H1 (cell line): ENCODE results near the gene ANP32B.

Experiments
- EP300 ChIP-seq, 2 experiments: IDR thresholded peaks; 1 replicate in 1 of 2; 2 replicates in 1 of 2; pipeline ENCODE4 v1.6.1; 2011 to 2012; ENCODE audit warnings: low read depth in 2 of 2, low read length in 2 of 2, mild to moderate bottlenecking in 2 of 2, borderline replicate concordance in 1 of 2, inconsistent platforms in 1 of 2, moderate library complexity in 1 of 2
- EZH2 ChIP-seq: fragments of 200-600 bp; sonication (generic); IDR thresholded peaks from 2 replicates; pipeline ENCODE4 v1.7.1; 2012; ENCODE audit warnings: low read depth, mild to moderate bottlenecking, moderate library complexity, low read length, inconsistent platforms; ENCODE audit not compliant: severe bottlenecking
- JUND ChIP-seq: IDR thresholded peaks from 2 replicates; pipeline ENCODE4 v1.6.1; 2011; ENCODE audit warnings: mild to moderate bottlenecking, improper control_type of control experiment, low read length
- POLR2A ChIP-seq, 2 experiments: IDR thresholded peaks; 1 replicate in 1 of 2; 2 replicates in 1 of 2; pipeline ENCODE4 v1.6.1; 2011; ENCODE audit warnings: low read depth in 2 of 2, low read length in 2 of 2, mild to moderate bottlenecking in 2 of 2; ENCODE audit errors: control extremely low read depth in 1 of 2
- POLR2AphosphoS5 ChIP-seq: IDR thresholded peaks from 2 replicates; pipeline ENCODE4 v1.6.1; 2011; ENCODE audit warnings: low read depth, low read length
- SP2 ChIP-seq: IDR thresholded peaks from 2 replicates; pipeline ENCODE4 v1.6.1; 2012; ENCODE audit warnings: mild to moderate bottlenecking, low read length, inconsistent platforms
- YY1 ChIP-seq: IDR thresholded peaks from 2 replicates; pipeline ENCODE4 v1.6.1; 2011; ENCODE audit warnings: low read depth, mild to moderate bottlenecking, low read length
- TF ChIP-seq, protein P1 (sequence below), 3 experiments: IDR thresholded peaks; 1 replicate in 2 of 3; 2 replicates in 1 of 3; pipeline versions ENCODE4 v1.5.1 to v1.6.1; 2011; ENCODE audit warnings: low read length in 3 of 3, mild to moderate bottlenecking in 3 of 3, inconsistent platforms in 2 of 3, low read depth in 1 of 3, moderate library complexity in 1 of 3; ENCODE audit not compliant: insufficient read depth in 1 of 3; ENCODE audit errors: control extremely low read depth in 1 of 3
- TF ChIP-seq, protein P2 (sequence below): IDR thresholded peaks from 2 replicates; pipeline ENCODE4 v1.6.1; 2012; ENCODE audit warnings: inconsistent platforms

DNA sequence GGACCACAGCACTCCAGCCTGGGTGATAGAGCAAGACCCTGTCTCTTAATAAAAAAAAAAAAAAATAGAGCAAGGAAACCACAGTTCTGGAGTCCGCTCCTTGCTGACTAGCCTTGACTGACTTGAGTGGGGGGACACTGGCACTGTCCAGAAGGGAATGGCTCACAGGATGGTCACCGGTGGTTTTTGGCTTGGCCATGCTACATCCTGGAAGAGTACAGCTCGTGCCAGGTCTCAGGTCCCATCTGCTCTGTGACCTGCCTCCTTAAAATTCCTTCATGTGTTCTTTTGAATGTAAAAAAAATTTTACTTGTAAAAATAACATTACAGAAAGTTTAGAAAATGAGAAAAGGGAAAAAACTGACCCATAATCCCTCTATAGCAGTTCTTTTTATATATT is 79.0 kb downstream of the ANP32B start:
- no peak for TF ChIP-seq POLR2A (IDR thresholded peaks at IDR 0.05; ENCODE audit: control extremely low read depth in 1 of 2, low read depth in 2 of 2, low read length in 2 of 2)
- TF ChIP-seq YY1, result no peak
- TF ChIP-seq, protein P1, sequence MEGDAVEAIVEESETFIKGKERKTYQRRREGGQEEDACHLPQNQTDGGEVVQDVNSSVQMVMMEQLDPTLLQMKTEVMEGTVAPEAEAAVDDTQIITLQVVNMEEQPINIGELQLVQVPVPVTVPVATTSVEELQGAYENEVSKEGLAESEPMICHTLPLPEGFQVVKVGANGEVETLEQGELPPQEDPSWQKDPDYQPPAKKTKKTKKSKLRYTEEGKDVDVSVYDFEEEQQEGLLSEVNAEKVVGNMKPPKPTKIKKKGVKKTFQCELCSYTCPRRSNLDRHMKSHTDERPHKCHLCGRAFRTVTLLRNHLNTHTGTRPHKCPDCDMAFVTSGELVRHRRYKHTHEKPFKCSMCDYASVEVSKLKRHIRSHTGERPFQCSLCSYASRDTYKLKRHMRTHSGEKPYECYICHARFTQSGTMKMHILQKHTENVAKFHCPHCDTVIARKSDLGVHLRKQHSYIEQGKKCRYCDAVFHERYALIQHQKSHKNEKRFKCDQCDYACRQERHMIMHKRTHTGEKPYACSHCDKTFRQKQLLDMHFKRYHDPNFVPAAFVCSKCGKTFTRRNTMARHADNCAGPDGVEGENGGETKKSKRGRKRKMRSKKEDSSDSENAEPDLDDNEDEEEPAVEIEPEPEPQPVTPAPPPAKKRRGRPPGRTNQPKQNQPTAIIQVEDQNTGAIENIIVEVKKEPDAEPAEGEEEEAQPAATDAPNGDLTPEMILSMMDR (IDR thresholded peaks at IDR 0.05; ENCODE audit: control extremely low read depth in 1 of 3, insufficient read depth in 1 of 3, low read depth in 1 of 3, low read length in 3 of 3), result no peak
- no peak for TF ChIP-seq EP300 (IDR thresholded peaks at IDR 0.05; ENCODE audit: borderline replicate concordance in 1 of 2, low read depth in 2 of 2, low read length in 2 of 2)
- TF ChIP-seq EZH2, result no peak
- TF ChIP-seq POLR2AphosphoS5, result no peak
- TF ChIP-seq, protein P2, sequence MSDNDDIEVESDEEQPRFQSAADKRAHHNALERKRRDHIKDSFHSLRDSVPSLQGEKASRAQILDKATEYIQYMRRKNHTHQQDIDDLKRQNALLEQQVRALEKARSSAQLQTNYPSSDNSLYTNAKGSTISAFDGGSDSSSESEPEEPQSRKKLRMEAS, result no peak
- TF ChIP-seq SP2, result no peak
- no peak for TF ChIP-seq JUND
